ENCODE measurements around the gene PCNT.
"Not testable (repeated sequence)": the region's sequence is repeated elsewhere in the genome, so short reads cannot be mapped to it uniquely, and the experiment has no call there.

PCNT gene

GRCh38 chr21:46384556-46384955 is 60.6 kb downstream of the PCNT start:
- no peak for DNase-seq

- no peak for DNase-seq
Observed at GRCh38 chr21:46385846-46386733, 62.1 kb downstream of the PCNT start.

GRCh38 chr21:46386734-46387088 is 62.8 kb downstream of the PCNT start:
- DNase-seq, result no peak

- no peak for DNase-seq
Observed at GRCh38 chr21:46388206-46388880, 64.4 kb downstream of the PCNT start.

GRCh38 chr21:46388896-46389295 is 64.9 kb downstream of the PCNT start:
- DNase-seq, result no peak

- DNase-seq, result no peak
Observed at GRCh38 chr21:46390603-46391545, 66.9 kb downstream of the PCNT start.

GRCh38 chr21:46391773-46392172 is 67.8 kb downstream of the PCNT start:
- DNase-seq, result no peak

- DNase-seq, result no peak
Observed at GRCh38 chr21:46392921-46393320, 69.0 kb downstream of the PCNT start.

- DNase-seq, result no peak
Observed at GRCh38 chr21:46393451-46393940, 69.5 kb downstream of the PCNT start.

- peak in 1 of 14 donors; percentile 33 for DNase-seq
Observed at GRCh38 chr21:46393941-46394594, 70.1 kb downstream of the PCNT start.

- DNase-seq, result peak in 1 of 14 donors; percentile 6
Observed at GRCh38 chr21:46394595-46395104, 70.7 kb downstream of the PCNT start.

GRCh38 chr21:46397211-46397905 is 73.4 kb downstream of the PCNT start:
- DNase-seq, result no peak

- no peak for DNase-seq
Observed at GRCh38 chr21:46397993-46398392, 74.0 kb downstream of the PCNT start.

GRCh38 chr21:46399129-46399528 is 75.2 kb downstream of the PCNT start:
- DNase-seq, result no peak

GRCh38 chr21:46399686-46400085 is 75.7 kb downstream of the PCNT start:
- no peak for DNase-seq

- no peak for DNase-seq
Observed at GRCh38 chr21:46401186-46401910, 77.4 kb downstream of the PCNT start.

GRCh38 chr21:46402421-46402820 is 78.5 kb downstream of the PCNT start:
- no peak for DNase-seq

- not testable (repeated sequence) for DNase-seq
Observed at GRCh38 chr21:46403234-46403811, 79.4 kb downstream of the PCNT start.

GRCh38 chr21:46404306-46404705 is 80.3 kb downstream of the PCNT start:
- DNase-seq, result no peak

GRCh38 chr21:46406001-46406400 is 82.0 kb downstream of the PCNT start:
- no peak for DNase-seq

All from C1 segment of cervical spinal cord (tissue), 14 donors.